CD14-positive monocyte (primary cell): Measurements from ENCODE around the gene COPS3. TPM values are rescaled to one million over a fixed set of nuclear protein-coding genes. Genes with fewer than 3 reads are reported as not detected.

Experiments
- DNase-seq, 3 donors: peaks; one replicate each; pipeline ENCODE4 v3.0.0-alpha.2; 2011 to 2022
- H2AFZ ChIP-seq: 2 replicates; pipeline ENCODE4 v1.6.0; 2012; ENCODE audit warnings: mild to moderate bottlenecking, low read depth, low read length, inconsistent platforms; ENCODE audit not compliant: insufficient read depth, poor library complexity, severe bottlenecking
- H3K27ac ChIP-seq, 2 donors: 1 replicate in 1 of 2; 2 replicates in 1 of 2; pipeline ENCODE4 v1.5.1; 2012 to 2013; ENCODE audit warnings: low read length in 2 of 2, control low read depth in 1 of 2, inconsistent platforms in 1 of 2, low read depth in 1 of 2, mild to moderate bottlenecking in 1 of 2
- H3K27me3 ChIP-seq, 2 donors: one replicate each; pipeline versions ENCODE4 v1.6.0 to v1.6.1; 2011 to 2013; ENCODE audit warnings: low read length in 2 of 2; ENCODE audit not compliant: control insufficient read depth in 2 of 2, insufficient read depth in 2 of 2
- H3K36me3 ChIP-seq, 2 donors: replicated peaks in 1 of 2; 1 replicate in 1 of 2; 2 replicates in 1 of 2; pipeline versions ENCODE4 v1.5.1 to v1.6.1; 2012 to 2013; ENCODE audit warnings: low read length in 2 of 2, control low read depth in 1 of 2, inconsistent platforms in 1 of 2, mild to moderate bottlenecking in 1 of 2; ENCODE audit not compliant: insufficient read depth in 2 of 2, control insufficient read depth in 1 of 2
- H3K4me1 ChIP-seq, 2 donors: 1 replicate in 1 of 2; 2 replicates in 1 of 2; pipeline versions ENCODE4 v1.5.1 to v1.6.1; 2012 to 2013; ENCODE audit warnings: low read length in 2 of 2, control low read depth in 1 of 2, inconsistent platforms in 1 of 2, mild to moderate bottlenecking in 1 of 2, moderate library complexity in 1 of 2; ENCODE audit not compliant: insufficient read depth in 2 of 2, control insufficient read depth in 1 of 2
- H3K4me2 ChIP-seq: replicated peaks from 2 replicates; pipeline ENCODE3; 2012; ENCODE audit warnings: low read length, moderate library complexity, mild to moderate bottlenecking; ENCODE audit not compliant: poor library complexity, severe bottlenecking; ENCODE audit errors: extremely low read depth
- H3K4me3 ChIP-seq, 3 experiments: fragments of 200-600 bp in 1 of 3; sonication (generic) in 1 of 3; replicated peaks in 1 of 3; 1 replicate in 2 of 3; 2 replicates in 1 of 3; pipeline ENCODE4 v1.5.1; 2011 to 2013; ENCODE audit warnings: low read length in 3 of 3, mild to moderate bottlenecking in 3 of 3, control low read depth in 2 of 3, low read depth in 2 of 3, inconsistent platforms in 1 of 3, moderate library complexity in 1 of 3
- H3K79me2 ChIP-seq: 2 replicates; pipeline ENCODE4 v1.6.0; 2012; ENCODE audit warnings: mild to moderate bottlenecking, control low read depth, inconsistent platforms, low read length, moderate library complexity; ENCODE audit not compliant: insufficient read depth
- H3K9ac ChIP-seq: 2 replicates; pipeline ENCODE4 v1.6.0; 2017; ENCODE audit warnings: low read length, mild to moderate bottlenecking; ENCODE audit not compliant: insufficient read depth, poor library complexity, severe bottlenecking
- H3K9me3 ChIP-seq, 2 donors: replicated peaks in 1 of 2; 1 replicate in 1 of 2; 2 replicates in 1 of 2; pipeline versions ENCODE4 v1.5.1 to v1.6.1; 2012 to 2013; ENCODE audit warnings: low read length in 2 of 2, control low read depth in 1 of 2; ENCODE audit not compliant: control insufficient read depth in 1 of 2, insufficient read depth in 1 of 2
- H4K20me1 ChIP-seq: 2 replicates; pipeline ENCODE4 v1.6.0; 2012; ENCODE audit warnings: mild to moderate bottlenecking, low read length, control low read depth, moderate library complexity; ENCODE audit not compliant: insufficient read depth
- H3K27ac Mint-ChIP-seq, 7 donors: one replicate each; pipeline ENCODE4 v1.8.0; 2020; ENCODE audit warnings: mild to moderate bottlenecking in 7 of 7, mixed read lengths in 7 of 7, moderate library complexity in 6 of 7, inconsistent platforms in 2 of 7
- H3K27me3 Mint-ChIP-seq, 3 donors: one replicate each; pipeline ENCODE4 v1.8.0; 2021 to 2022; ENCODE audit warnings: low read depth in 3 of 3, mild to moderate bottlenecking in 3 of 3, mixed read lengths in 3 of 3, moderate library complexity in 3 of 3, inconsistent platforms in 1 of 3
- H3K36me3 Mint-ChIP-seq, 2 donors: one replicate each; pipeline ENCODE4 v1.8.0; 2020; ENCODE audit warnings: mixed read lengths in 2 of 2, inconsistent platforms in 1 of 2, mild to moderate bottlenecking in 1 of 2
- H3K4me1 Mint-ChIP-seq: one replicate; pipeline ENCODE4 v1.8.0; 2020; ENCODE audit warnings: mild to moderate bottlenecking, mixed read lengths
- H3K4me3 Mint-ChIP-seq, 2 donors: one replicate each; pipeline ENCODE4 v1.8.0; 2020; ENCODE audit warnings: mild to moderate bottlenecking in 2 of 2, mixed read lengths in 2 of 2, moderate library complexity in 1 of 2
- H3K9me3 Mint-ChIP-seq, 7 donors: one replicate each; pipeline ENCODE4 v1.8.0; 2020 to 2022; ENCODE audit warnings: mixed read lengths in 7 of 7, mild to moderate bottlenecking in 6 of 7, moderate library complexity in 6 of 7, inconsistent platforms in 2 of 7
- WGBS: methylation state at CpG from one replicate; pipeline ENCODE4 v1.1.5; 2013; ENCODE audit warnings: missing lambda C conversion rate; ENCODE audit not compliant: insufficient coverage; 5-methylcytosine and 5-hydroxymethylcytosine counted together
- intact Hi-C, 2 donors: fragments of 100-400 bp; cut with micrococcal nuclease; formaldehyde crosslinking; loops; one replicate each; pipeline versions ENCODE4 v1.15.0 to v1.15.1; 2023
- polyA plus RNA-seq, 3 donors: library from polyadenylated mRNA; depleted of rRNA in 1 of 3; unstranded in 2 of 3; stranded (reverse) in 1 of 3; fragments of 300-500 nt in 2 of 3; fragments of >200 nt in 1 of 3; fragmentation: Illumina TruSeq in 2 of 3; gene quantifications; 1 replicate in 2 of 3; 2 replicates in 1 of 3; pipeline ENCODE4 v1.2.3, GENCODE V29; 2012 to 2021
- TF ChIP-seq, protein P1 (sequence below): fragments of 200-600 bp; IDR thresholded peaks from one replicate; pipeline ENCODE4 v1.8.0; 2022; ENCODE audit warnings: antibody characterized with exemption, mild to moderate bottlenecking

Gene COPS3
- polyA plus RNA-seq, 3 donors = 47.6 to 122 (median 117) TPM

DNA sequence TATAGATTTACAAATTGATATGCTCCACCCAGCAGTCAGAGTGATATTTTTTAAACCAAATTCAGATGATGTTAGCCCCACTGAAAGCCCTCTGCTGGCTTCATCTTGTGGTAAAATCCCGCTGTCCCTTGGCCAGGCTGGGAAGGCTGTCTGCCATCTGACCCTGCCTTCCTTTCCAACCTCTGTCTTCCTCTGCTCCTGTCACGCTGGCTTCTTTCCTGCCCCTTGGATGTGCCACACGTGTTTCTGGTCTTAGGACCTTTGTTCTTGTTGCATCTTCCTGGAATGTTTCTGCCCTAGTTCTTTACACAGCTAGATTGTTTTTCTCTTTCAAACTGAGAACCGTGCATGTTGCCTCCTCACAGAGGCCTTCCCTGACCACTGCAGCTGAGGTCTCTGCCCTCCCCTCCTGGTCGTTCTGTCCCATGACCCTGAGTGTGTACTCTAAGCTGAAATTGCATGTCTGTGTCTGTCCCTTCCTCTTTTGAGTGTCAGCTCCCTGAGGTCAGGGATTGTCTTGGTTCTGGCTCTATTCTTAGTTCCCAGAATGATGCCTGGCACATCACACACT, 33.5 kb upstream of the COPS3 start:
- Mint-ChIP-seq H3K9me3 (peaks cover 0 to 4% (median 0%) of the 10 kb centered on the region in 7 donors), H3K27ac (peak overlapping the region in 1 of 7 donors; percentile 40), H3K4me1 (peaks cover 3% of the 10 kb centered on the region), H3K4me3 (no peak overlapping the region), H3K27me3 (peaks cover 0 to 2% (median 0%) of the 10 kb centered on the region in 3 donors), H3K36me3 (peaks cover 3% of the 10 kb centered on the region in 2 donors)
- Histone ChIP-seq H3K27ac (no peak overlapping the region), H3K4me1 (no peaks in the 10 kb centered on the region), H3K4me3 (no peak overlapping the region), H2AFZ (no peak overlapping the region), H3K9me3 (no peaks in the 10 kb centered on the region), H3K79me2 (no peaks in the 10 kb centered on the region), H3K27me3 (no peaks in the 10 kb centered on the region), H3K4me2 (no peak overlapping the region), H3K36me3 (no peaks in the 10 kb centered on the region), H4K20me1 (no peaks in the 10 kb centered on the region), H3K9ac (no peak overlapping the region)
- TF ChIP-seq, protein P1, sequence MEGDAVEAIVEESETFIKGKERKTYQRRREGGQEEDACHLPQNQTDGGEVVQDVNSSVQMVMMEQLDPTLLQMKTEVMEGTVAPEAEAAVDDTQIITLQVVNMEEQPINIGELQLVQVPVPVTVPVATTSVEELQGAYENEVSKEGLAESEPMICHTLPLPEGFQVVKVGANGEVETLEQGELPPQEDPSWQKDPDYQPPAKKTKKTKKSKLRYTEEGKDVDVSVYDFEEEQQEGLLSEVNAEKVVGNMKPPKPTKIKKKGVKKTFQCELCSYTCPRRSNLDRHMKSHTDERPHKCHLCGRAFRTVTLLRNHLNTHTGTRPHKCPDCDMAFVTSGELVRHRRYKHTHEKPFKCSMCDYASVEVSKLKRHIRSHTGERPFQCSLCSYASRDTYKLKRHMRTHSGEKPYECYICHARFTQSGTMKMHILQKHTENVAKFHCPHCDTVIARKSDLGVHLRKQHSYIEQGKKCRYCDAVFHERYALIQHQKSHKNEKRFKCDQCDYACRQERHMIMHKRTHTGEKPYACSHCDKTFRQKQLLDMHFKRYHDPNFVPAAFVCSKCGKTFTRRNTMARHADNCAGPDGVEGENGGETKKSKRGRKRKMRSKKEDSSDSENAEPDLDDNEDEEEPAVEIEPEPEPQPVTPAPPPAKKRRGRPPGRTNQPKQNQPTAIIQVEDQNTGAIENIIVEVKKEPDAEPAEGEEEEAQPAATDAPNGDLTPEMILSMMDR = no peak
- intact Hi-C loops = loop anchor here in 1 of 2 donors (5.0 kb wide), 1 partner anchor 312 kb away; no protein-coding TSS in a partner anchor
- 96% methylated on average over 5 of the region's 5 CpGs for WGBS
- DNase-seq = no peak

DNA sequence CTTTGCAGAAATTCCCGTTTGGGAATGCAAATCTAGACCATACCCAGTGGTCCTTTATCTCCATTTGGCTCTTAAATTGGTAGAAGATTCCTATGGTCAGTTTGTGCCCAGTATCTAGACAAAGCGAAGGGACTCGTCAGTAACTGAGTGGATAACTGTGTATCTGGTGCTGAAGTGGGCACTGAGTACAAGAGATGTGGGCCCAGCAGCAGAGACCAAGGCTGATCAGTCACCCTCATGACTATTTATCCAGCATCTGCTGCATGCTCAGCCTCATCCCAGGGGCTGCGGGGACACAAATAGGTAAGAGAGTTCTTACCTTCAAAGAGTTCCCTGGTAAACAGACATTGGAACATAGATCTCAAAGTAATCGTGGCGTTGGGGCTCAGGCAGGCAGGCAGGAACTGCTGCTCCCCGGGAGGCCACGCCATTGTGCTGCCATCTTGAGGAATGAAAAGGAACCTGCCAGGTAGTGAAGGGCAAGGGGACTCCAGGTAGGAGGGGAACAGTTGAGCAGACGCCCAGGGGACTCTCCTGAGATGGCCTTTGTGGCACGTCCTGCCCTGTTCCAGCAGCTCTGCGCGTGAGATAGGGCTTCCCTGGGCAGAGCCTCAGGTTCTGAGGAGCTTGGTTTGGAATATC, 32.4 kb upstream of the COPS3 start:
- no peak overlapping the region for H3K4me3 ChIP-seq
- no peak overlapping the region for H2AFZ ChIP-seq
- peak in 2 of 3 donors; percentile 26 to 37 for DNase-seq
- TF ChIP-seq, protein P1 = peak; percentile 58
- H3K4me1 ChIP-seq = peaks cover 10% of the 10 kb centered on the region in 2 donors
- Mint-ChIP-seq H3K4me1 (peaks cover 12% of the 10 kb centered on the region), H3K27me3 (peaks cover 0 to 2% (median 0%) of the 10 kb centered on the region in 3 donors), H3K4me3 (no peak overlapping the region), H3K27ac (no peak overlapping the region), H3K9me3 (peaks cover 0 to 6% (median 0%) of the 10 kb centered on the region in 7 donors), H3K36me3 (peaks cover 3% of the 10 kb centered on the region in 2 donors)
- H3K9ac ChIP-seq = no peak overlapping the region
- H3K79me2 ChIP-seq = no peaks in the 10 kb centered on the region
- H4K20me1 ChIP-seq = no peaks in the 10 kb centered on the region
- no peak overlapping the region for H3K4me2 ChIP-seq
- 63% methylated on average over 11 of the region's 12 CpGs for WGBS
- intact Hi-C loops = loop anchor here in 1 of 2 donors (5.0 kb wide), 1 partner anchor 311 kb away; no protein-coding TSS in a partner anchor
- H3K27me3 ChIP-seq = no peaks in the 10 kb centered on the region
- no peaks in the 10 kb centered on the region for H3K36me3 ChIP-seq
- no peaks in the 10 kb centered on the region for H3K9me3 ChIP-seq
- H3K27ac ChIP-seq = no peak overlapping the region
